Brain microvascular endothelial cell (primary cell): ENCODE results near the gene ZBTB40.

Experiments used
- DNase-seq: peaks from one replicate; pipeline ENCODE4 v3.0.0-alpha.2; 2020
- H3K27ac ChIP-seq: fragments of 250-450 bp; sonication (Bioruptor Pico); 2 replicates; pipeline ENCODE4 v1.5.1; 2020; ENCODE audit warnings: mild to moderate bottlenecking, moderate library complexity
- H3K27me3 ChIP-seq: fragments of 250-450 bp; sonication (Bioruptor Pico); replicated peaks from 2 replicates; pipeline ENCODE4 v1.5.1; 2020; ENCODE audit warnings: mild to moderate bottlenecking
- H3K36me3 ChIP-seq: fragments of 250-450 bp; sonication (Bioruptor Pico); replicated peaks from 2 replicates; pipeline ENCODE4 v1.5.1; 2020; ENCODE audit warnings: mild to moderate bottlenecking
- H3K4me3 ChIP-seq: 2 replicates; pipeline ENCODE4 v1.5.1; 2011; ENCODE audit warnings: low read depth, mild to moderate bottlenecking, control low read depth, low read length, moderate library complexity
- CTCF ChIP-seq: IDR thresholded peaks from 2 replicates; pipeline ENCODE4 v1.5.1; 2011; ENCODE audit warnings: low read depth, mild to moderate bottlenecking, moderate library complexity, low read length, control low read depth, inconsistent platforms; ENCODE audit errors: missing control alignments
- in situ Hi-C: cut with HindIII; loops from 2 replicates; pipeline ENCODE4 v1.10.0; 2017; ENCODE audit warnings: low sequenced_read_pairs, low pct_ligation_motif_present

ZBTB40 gene

GRCh38 chr1:22575532-22576149 is 124.0 kb downstream of the ZBTB40 start:
- in situ Hi-C loops, result no loop called here
- no peak overlapping the region for H3K4me3 ChIP-seq
- DNase-seq, result no peak
- no peak overlapping the region for H3K27ac ChIP-seq
- H3K36me3 ChIP-seq, result no peaks in the 10 kb centered on the region
- no peak for TF ChIP-seq CTCF
- H3K27me3 ChIP-seq, result peaks cover 6% of the 10 kb centered on the region

- no peak overlapping the region for H3K4me3 ChIP-seq
- no peak overlapping the region for H3K27ac ChIP-seq
- no peak for TF ChIP-seq CTCF
- in situ Hi-C loops, result no loop called here
- no peak for DNase-seq
- peaks cover 6% of the 10 kb centered on the region for H3K27me3 ChIP-seq
- no peaks in the 10 kb centered on the region for H3K36me3 ChIP-seq
Measured at GRCh38 chr1:22576150-22576544, 124.5 kb downstream of the ZBTB40 start.

DNA sequence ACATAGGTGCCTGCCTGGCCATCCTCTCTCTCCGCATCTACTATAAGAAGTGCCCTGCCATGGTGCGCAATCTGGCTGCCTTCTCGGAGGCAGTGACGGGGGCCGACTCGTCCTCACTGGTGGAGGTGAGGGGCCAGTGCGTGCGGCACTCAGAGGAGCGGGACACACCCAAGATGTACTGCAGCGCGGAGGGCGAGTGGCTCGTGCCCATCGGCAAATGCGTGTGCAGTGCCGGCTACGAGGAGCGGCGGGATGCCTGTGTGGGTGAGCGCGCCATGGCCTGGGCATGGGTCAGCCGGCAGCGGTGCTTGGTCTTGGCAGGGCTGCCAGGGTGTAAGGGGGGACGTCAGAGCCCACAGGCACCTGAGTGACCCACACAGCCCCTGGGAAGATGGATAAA is 125.0 kb downstream of the ZBTB40 start:
- TF ChIP-seq CTCF, result no peak
- no peak for DNase-seq
- in situ Hi-C loops, result no loop called here
- Histone ChIP-seq H3K36me3 (no peaks in the 10 kb centered on the region), H3K4me3 (no peak overlapping the region), H3K27me3 (peaks cover 6% of the 10 kb centered on the region), H3K27ac (no peak overlapping the region)

- H3K4me3 ChIP-seq, result no peak overlapping the region
- in situ Hi-C loops, result no loop called here
- no peak for TF ChIP-seq CTCF
- H3K36me3 ChIP-seq, result no peaks in the 10 kb centered on the region
- peaks cover 4% of the 10 kb centered on the region for H3K27me3 ChIP-seq
- DNase-seq, result no peak
- H3K27ac ChIP-seq, result no peak overlapping the region
Measured at GRCh38 chr1:22578732-22579361, 127.2 kb downstream of the ZBTB40 start.

DNA sequence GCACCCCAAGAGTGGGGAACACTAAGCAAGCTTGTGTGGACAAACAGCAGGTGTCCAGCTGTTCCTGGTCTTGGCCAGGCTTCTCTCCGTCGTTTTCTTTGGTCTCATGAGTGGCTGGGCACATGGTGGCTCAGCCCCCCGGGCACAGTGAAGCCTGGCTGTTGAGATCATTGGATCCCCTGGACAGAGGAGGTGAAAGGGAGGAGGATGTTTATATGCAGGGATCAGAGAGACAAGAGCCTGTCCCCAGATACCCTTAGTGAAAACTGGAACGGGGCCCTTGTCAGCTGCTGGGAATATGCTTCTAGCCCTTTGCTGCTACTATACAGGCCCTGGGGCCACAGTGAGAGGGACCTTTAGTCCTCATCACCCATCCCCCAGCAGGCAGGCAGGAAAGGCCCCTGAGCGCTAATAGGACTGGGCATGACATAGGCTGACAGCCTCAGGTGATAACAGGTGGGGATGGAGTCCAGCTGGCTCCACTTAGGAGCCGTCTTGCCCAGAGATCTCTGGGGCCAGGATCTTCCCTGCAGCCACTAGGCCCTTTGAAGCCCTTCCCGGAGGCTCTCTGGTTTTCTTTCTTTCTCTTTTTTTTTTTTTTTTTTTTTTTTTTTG is 128.0 kb downstream of the ZBTB40 start:
- H3K27ac ChIP-seq, result no peak overlapping the region
- in situ Hi-C loops, result no loop called here
- H3K36me3 ChIP-seq, result no peaks in the 10 kb centered on the region
- H3K4me3 ChIP-seq, result no peak overlapping the region
- no peak for TF ChIP-seq CTCF
- DNase-seq, result no peak
- H3K27me3 ChIP-seq, result peaks cover 7% of the 10 kb centered on the region
